ENCODE results near the gene FAT1.

Gene FAT1

GRCh38 chr4:186724058-186724863 is 605 bp upstream of the FAT1 start:
- DNase-seq (ENCODE audit: low spot score in 2 of 2) (no peak), ATAC-seq (ENCODE audit: low read depth) (no peak)

DNA sequence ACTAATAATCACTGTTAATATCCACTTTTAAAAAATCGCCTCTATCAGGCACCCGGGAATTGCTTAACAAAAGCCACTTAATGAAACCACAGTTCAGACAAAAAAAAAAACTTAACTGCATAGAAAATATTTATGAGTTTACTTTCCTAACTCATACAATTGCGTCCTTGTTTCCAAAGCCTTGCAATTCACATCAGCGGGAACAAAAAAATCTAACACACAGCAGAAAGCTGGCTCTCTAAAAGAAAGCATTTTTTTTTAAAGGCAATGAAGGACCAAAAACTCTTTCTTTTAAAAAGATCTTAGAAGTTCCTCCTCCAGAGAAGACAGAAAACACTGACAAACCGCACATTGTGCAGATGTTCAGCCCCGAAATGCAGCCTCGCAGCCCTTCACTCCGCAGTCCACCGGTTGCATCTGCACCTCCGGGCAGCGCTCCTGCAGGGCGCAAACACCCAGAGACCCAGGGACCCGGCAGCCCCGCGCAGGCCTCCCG is 812 bp downstream of the FAT1 start:
- no peaks in the 10 kb centered on the region for H3K4me1 Mint-ChIP-seq
- no peaks in the 10 kb centered on the region for H3K36me3 Mint-ChIP-seq
- ATAC-seq (ENCODE audit: low read depth): no peak
- H3K27me3 Mint-ChIP-seq: peaks cover 8% of the 10 kb centered on the region
- H3K9me3 Mint-ChIP-seq: no peaks in the 10 kb centered on the region
- no peak overlapping the region for H3K4me3 Mint-ChIP-seq
- no peak overlapping the region for H3K27ac Mint-ChIP-seq
- no peak for DNase-seq (ENCODE audit: low spot score in 2 of 2)

More at GRCh38 chr4:186724058-186724863, 605 bp upstream of the FAT1 start:
- Mint-ChIP-seq H3K9me3 (no peaks in the 10 kb centered on the region), H3K4me3 (peak overlapping the region; percentile 21), H3K27ac (no peak overlapping the region), H3K36me3 (no peaks in the 10 kb centered on the region), H3K27me3 (peaks cover 11% of the 10 kb centered on the region), H3K4me1 (no peaks in the 10 kb centered on the region)

GRCh38 chr4:186719925-186720694 is 3.5 kb downstream of the FAT1 start:
- ATAC-seq (ENCODE audit: low read depth) (no peak), DNase-seq (ENCODE audit: low spot score in 2 of 2) (no peak)
- H3K27me3 Mint-ChIP-seq: peaks cover 3% of the 10 kb centered on the region
- no peaks in the 10 kb centered on the region for H3K4me1 Mint-ChIP-seq
- H3K9me3 Mint-ChIP-seq: peaks cover 1% of the 10 kb centered on the region
- no peak overlapping the region for H3K4me3 Mint-ChIP-seq
- H3K36me3 Mint-ChIP-seq: peaks cover 1% of the 10 kb centered on the region
- H3K27ac Mint-ChIP-seq: no peak overlapping the region

DNA sequence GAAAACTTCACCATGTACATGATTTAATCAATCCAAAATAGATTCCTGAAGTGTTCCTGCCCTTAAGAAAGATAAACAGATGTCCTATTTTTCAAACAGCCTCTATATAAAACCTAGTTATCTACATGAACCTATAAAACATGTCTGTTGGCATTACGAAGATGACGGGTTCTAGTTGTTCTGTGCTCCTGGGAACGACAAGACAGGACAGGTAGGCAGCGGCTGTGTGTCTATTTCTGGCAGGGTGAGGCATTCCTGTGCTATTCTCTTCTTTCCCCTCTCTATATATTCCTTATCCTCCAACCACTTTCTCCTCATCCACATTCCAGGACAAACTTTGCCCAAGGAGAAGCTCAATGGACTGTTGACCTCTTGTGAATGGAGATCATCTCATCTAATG is 6.1 kb downstream of the FAT1 start:
- ATAC-seq (ENCODE audit: low read depth) (no peak), DNase-seq (ENCODE audit: low spot score in 2 of 2) (no peak)
- H3K27me3 Mint-ChIP-seq: peaks cover 1% of the 10 kb centered on the region
- no peak overlapping the region for H3K4me3 Mint-ChIP-seq
- H3K27ac Mint-ChIP-seq: no peak overlapping the region
- H3K36me3 Mint-ChIP-seq: peaks cover 1% of the 10 kb centered on the region
- no peaks in the 10 kb centered on the region for H3K4me1 Mint-ChIP-seq
- H3K9me3 Mint-ChIP-seq: peaks cover 1% of the 10 kb centered on the region

DNA sequence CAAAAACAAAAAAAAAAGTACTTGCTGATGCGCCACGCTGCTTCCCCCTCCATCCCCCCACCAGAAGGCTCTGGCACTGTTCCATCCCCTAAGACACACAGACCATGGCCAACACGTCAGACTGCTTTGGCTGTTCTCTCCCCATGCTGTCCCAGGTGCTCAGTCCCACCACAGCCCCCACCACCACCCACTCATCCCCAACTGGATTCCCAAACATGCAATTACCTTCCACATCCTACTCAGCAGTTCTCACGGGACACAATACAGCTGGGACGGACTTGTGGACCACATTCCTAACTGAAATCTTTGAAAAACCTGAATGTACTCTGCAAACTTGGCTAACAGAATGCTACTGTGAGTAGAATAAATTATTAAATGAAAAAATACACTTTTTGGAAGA is 8.6 kb downstream of the FAT1 start:
- no peak overlapping the region for H3K4me3 Mint-ChIP-seq
- H3K36me3 Mint-ChIP-seq: peaks cover 1% of the 10 kb centered on the region
- H3K9me3 Mint-ChIP-seq: peaks cover 1% of the 10 kb centered on the region
- no peak overlapping the region for H3K27ac Mint-ChIP-seq
- no peak for ATAC-seq (ENCODE audit: low read depth)
- H3K4me1 Mint-ChIP-seq: no peaks in the 10 kb centered on the region
- peaks cover 1% of the 10 kb centered on the region for H3K27me3 Mint-ChIP-seq
- DNase-seq (ENCODE audit: low spot score in 2 of 2): no peak

GRCh38 chr4:186714006-186714675 is 9.5 kb downstream of the FAT1 start:
- ATAC-seq (ENCODE audit: low read depth) (no peak), DNase-seq (ENCODE audit: low spot score in 2 of 2) (no peak)
- no peak overlapping the region for H3K27ac Mint-ChIP-seq
- H3K36me3 Mint-ChIP-seq: peaks cover 1% of the 10 kb centered on the region
- H3K4me1 Mint-ChIP-seq: no peaks in the 10 kb centered on the region
- H3K9me3 Mint-ChIP-seq: peaks cover 1% of the 10 kb centered on the region
- peaks cover 1% of the 10 kb centered on the region for H3K27me3 Mint-ChIP-seq
- no peak overlapping the region for H3K4me3 Mint-ChIP-seq

- Mint-ChIP-seq H3K4me1 (no peaks in the 10 kb centered on the region), H3K27ac (no peak overlapping the region), H3K36me3 (peaks cover under 1% of the 10 kb centered on the region), H3K27me3 (peaks cover under 1% of the 10 kb centered on the region), H3K9me3 (peaks cover under 1% of the 10 kb centered on the region), H3K4me3 (no peak overlapping the region)
- ATAC-seq (ENCODE audit: low read depth) (no peak), DNase-seq (ENCODE audit: low spot score in 2 of 2) (no peak)
Measured at GRCh38 chr4:186712690-186713089, 11.0 kb downstream of the FAT1 start.

DNA sequence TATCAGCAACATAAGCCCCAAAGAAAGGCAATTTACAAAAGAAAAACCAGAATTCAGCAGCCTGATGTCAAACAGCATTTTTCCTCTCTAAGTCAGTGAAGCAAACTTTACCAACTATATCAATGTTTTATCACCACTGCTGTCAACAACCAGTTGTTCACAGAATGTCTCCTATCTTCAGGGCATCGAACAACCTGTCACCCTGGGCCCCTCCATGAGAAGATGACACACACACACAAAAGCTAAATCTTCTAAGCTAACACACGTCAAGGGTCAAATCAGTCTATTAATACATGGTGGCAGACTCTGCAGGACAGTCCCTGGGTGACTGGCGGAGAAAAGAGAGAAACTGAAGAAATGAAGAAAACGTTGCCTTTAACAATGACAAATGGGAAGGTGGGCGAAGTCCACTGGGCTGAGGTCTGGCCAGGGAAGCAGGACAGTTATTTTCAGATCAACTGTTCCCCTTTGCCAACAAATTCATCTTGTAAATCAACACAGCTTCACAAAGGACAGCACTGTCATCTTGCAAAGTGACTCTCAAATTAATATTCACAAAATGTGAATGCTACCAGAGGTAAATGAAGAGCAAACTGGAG is 13.0 kb downstream of the FAT1 start:
- Mint-ChIP-seq H3K9me3 (no peaks in the 10 kb centered on the region), H3K27me3 (no peaks in the 10 kb centered on the region), H3K4me3 (no peak overlapping the region), H3K27ac (no peak overlapping the region), H3K4me1 (no peaks in the 10 kb centered on the region), H3K36me3 (no peaks in the 10 kb centered on the region)
- DNase-seq (ENCODE audit: low spot score in 2 of 2) (no peak), ATAC-seq (ENCODE audit: low read depth) (no peak)

DNA sequence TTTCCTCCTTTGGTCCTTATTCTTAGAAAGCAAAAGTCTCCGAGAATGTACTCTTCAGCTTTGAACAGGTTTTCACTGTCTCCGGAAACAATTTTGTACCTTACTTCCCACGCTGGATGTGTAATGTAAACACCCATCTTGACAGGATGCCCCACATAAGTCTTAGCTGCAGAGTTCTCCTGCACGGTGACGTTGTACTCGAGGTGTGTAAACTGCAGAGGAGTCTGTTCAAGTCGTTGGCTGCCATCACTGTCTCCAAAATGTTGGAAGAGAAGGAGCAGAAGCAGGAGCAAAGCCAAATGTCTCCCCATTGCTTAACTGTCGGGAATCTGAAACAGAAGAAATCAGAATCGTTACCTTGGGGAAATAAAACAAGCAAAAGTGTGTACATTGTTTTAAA is 14.1 kb downstream of the FAT1 start:
- Mint-ChIP-seq H3K27me3 (no peaks in the 10 kb centered on the region), H3K9me3 (no peaks in the 10 kb centered on the region), H3K4me1 (no peaks in the 10 kb centered on the region), H3K36me3 (no peaks in the 10 kb centered on the region), H3K4me3 (no peak overlapping the region), H3K27ac (no peak overlapping the region)
- no peak for DNase-seq (ENCODE audit: low spot score in 2 of 2)
- ATAC-seq (ENCODE audit: low read depth): no peak

DNA sequence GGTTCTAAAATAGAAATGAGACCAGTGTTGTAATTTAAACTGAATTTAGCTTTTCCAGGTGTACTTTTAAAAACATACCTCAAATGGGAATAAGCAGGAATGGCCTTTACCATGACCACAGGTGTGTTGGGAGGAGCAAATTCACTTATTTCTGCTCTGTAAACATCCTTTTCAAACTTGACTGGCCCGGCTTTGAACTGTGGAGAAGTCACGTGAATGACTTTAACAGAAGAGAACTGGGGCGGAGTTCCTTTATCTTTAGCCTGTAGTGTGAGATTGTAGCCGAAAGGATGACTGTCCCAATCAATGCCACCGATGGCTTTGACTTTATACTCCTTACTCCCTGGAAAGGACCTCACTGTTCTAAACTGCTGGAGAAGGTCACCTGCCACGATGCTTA is 15.1 kb downstream of the FAT1 start:
- no peak overlapping the region for H3K27ac Mint-ChIP-seq
- no peak overlapping the region for H3K4me3 Mint-ChIP-seq
- no peaks in the 10 kb centered on the region for H3K36me3 Mint-ChIP-seq
- H3K27me3 Mint-ChIP-seq: no peaks in the 10 kb centered on the region
- ATAC-seq (ENCODE audit: low read depth) (no peak), DNase-seq (ENCODE audit: low spot score in 2 of 2) (no peak)
- no peaks in the 10 kb centered on the region for H3K9me3 Mint-ChIP-seq
- H3K4me1 Mint-ChIP-seq: no peaks in the 10 kb centered on the region

- H3K4me3 Mint-ChIP-seq: no peak overlapping the region
- no peaks in the 10 kb centered on the region for H3K4me1 Mint-ChIP-seq
- no peak for ATAC-seq (ENCODE audit: low read depth)
- H3K9me3 Mint-ChIP-seq: no peaks in the 10 kb centered on the region
- no peak for DNase-seq (ENCODE audit: low spot score in 2 of 2)
- no peaks in the 10 kb centered on the region for H3K36me3 Mint-ChIP-seq
- no peak overlapping the region for H3K27ac Mint-ChIP-seq
- H3K27me3 Mint-ChIP-seq: no peaks in the 10 kb centered on the region
Measured at GRCh38 chr4:186707996-186708395, 15.7 kb downstream of the FAT1 start.

GRCh38 chr4:186707574-186707973 is 16.1 kb downstream of the FAT1 start:
- DNase-seq (ENCODE audit: low spot score in 2 of 2) (no peak), ATAC-seq (ENCODE audit: low read depth) (no peak)
- Mint-ChIP-seq H3K9me3 (no peaks in the 10 kb centered on the region), H3K4me3 (no peak overlapping the region), H3K27me3 (no peaks in the 10 kb centered on the region), H3K36me3 (no peaks in the 10 kb centered on the region), H3K4me1 (no peaks in the 10 kb centered on the region), H3K27ac (no peak overlapping the region)

- no peak overlapping the region for H3K27ac Mint-ChIP-seq
- H3K36me3 Mint-ChIP-seq: no peaks in the 10 kb centered on the region
- no peak overlapping the region for H3K4me3 Mint-ChIP-seq
- no peaks in the 10 kb centered on the region for H3K27me3 Mint-ChIP-seq
- no peaks in the 10 kb centered on the region for H3K9me3 Mint-ChIP-seq
- ATAC-seq (ENCODE audit: low read depth) (no peak), DNase-seq (ENCODE audit: low spot score in 2 of 2) (no peak)
- no peaks in the 10 kb centered on the region for H3K4me1 Mint-ChIP-seq
Measured at GRCh38 chr4:186704057-186704456, 19.6 kb downstream of the FAT1 start.

DNA sequence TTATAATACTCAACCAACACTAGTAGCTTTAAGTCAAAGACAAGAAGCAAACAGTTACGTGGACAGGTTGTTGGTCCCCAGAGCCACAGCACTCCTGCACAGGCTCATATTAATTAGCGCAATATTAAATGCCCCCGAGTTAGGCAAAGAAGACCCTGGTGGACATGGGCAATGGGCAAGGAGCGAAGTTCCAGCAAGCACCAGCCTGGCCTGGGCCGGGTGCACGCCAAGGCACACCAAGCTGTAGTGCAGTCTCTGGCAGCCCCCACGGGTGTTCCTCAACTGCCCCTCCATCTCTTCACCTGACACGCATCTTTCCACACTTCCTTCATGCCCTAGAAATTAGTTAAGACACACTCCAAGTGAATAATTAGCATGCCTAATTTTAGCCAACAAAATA is 20.1 kb downstream of the FAT1 start:
- Mint-ChIP-seq H3K9me3 (no peaks in the 10 kb centered on the region), H3K4me1 (no peaks in the 10 kb centered on the region), H3K4me3 (no peak overlapping the region), H3K27me3 (no peaks in the 10 kb centered on the region), H3K36me3 (no peaks in the 10 kb centered on the region), H3K27ac (no peak overlapping the region)
- ATAC-seq (ENCODE audit: low read depth): no peak
- DNase-seq (ENCODE audit: low spot score in 2 of 2): no peak
